A549 (cell line): ENCODE data around the gene RAX. TPM values are rescaled to one million over a fixed set of nuclear protein-coding genes. Genes with fewer than 3 reads are reported as not detected.
A peak's percentile ranks its signal among the peaks of the same experiment; 100 is the strongest.

ENCODE experiments used
- ATAC-seq, 2 experiments: fragments of 200-7000 bp in 1 of 2; fragments of >200 bp in 1 of 2; cut with Nextera tagmentation in 1 of 2; cut with Tn5 transposase in 1 of 2; 3 replicates each; pipeline versions ENCODE4 v1.8.0 to v1.9.1; 2018 to 2020; ENCODE audit warnings: mild to moderate bottlenecking in 1 of 2, moderate library complexity in 1 of 2
- CTCF ChIA-PET: fragments of 300-600 bp; sonication (Branson Sonifier 250); formaldehyde crosslinking; extraction: SDS; loops from one replicate; lab custom pipeline; 2021; ENCODE audit warnings: antibody characterized with exemption, inconsistent platforms; lab: Yijun Ruan, JAX
- POLR2A ChIA-PET: fragments of 350-600 bp; formaldehyde crosslinking; extraction: SDS; loops from one replicate; lab custom pipeline; 2021; ENCODE audit warnings: antibody characterized with exemption, inconsistent platforms; lab: Yijun Ruan, JAX
- DNase-seq, 2 experiments: peaks; one replicate each; pipeline versions ENCODE4 v3.0.0 to v3.0.0-alpha.2; 2011 to 2016; ENCODE audit warnings: low read depth in 1 of 2, low spot score in 1 of 2
- FAIRE-seq: peaks from 2 replicates; lab custom pipeline; 2011; peaks lifted over from hg19 to GRCh38; lab: Jason Lieb, UNC
- H3K27ac ChIP-seq, 2 experiments: fragments of >200 bp; sonication (Bioruptor Twin); formaldehyde crosslinking; 3 replicates each; pipeline ENCODE4 v1.5.1; 2016 to 2017
- H3K4me1 ChIP-seq: fragments of >200 bp; sonication (Bioruptor Twin); formaldehyde crosslinking; 3 replicates; pipeline ENCODE4 v1.6.1; 2016
- H3K4me2 ChIP-seq: fragments of >200 bp; sonication (Bioruptor Twin); formaldehyde crosslinking; 3 replicates; pipeline ENCODE4 v1.6.1; 2016
- H3K4me3 ChIP-seq: fragments of >200 bp; sonication (Bioruptor Twin); formaldehyde crosslinking; 3 replicates; pipeline ENCODE4 v1.5.1; 2016
- H3K9me3 ChIP-seq: fragments of >200 bp; sonication (Bioruptor Twin); formaldehyde crosslinking; 3 replicates; pipeline ENCODE4 v1.6.1; 2016
- BCL3 ChIP-seq: fragments of >200 bp; sonication (Bioruptor Twin); formaldehyde crosslinking; IDR thresholded peaks from 3 replicates; pipeline ENCODE4 v1.6.1; 2016
- CEBPB ChIP-seq, 2 experiments: fragments of >200 bp in 1 of 2; sonication (Bioruptor Twin) in 1 of 2; formaldehyde crosslinking in 1 of 2; IDR thresholded peaks; 2 replicates each; pipeline ENCODE4 v1.6.1; 2012 to 2016
- CHD2 ChIP-seq: fragments of 150-350 bp; IDR thresholded peaks from 2 replicates; pipeline ENCODE4 v1.6.1; 2014; ENCODE audit warnings: low read length; ENCODE audit not compliant: partially characterized antibody
- CTCF ChIP-seq: fragments of >200 bp; sonication (Bioruptor Twin); formaldehyde crosslinking; IDR thresholded peaks from 3 replicates; pipeline ENCODE4 v1.5.1; 2016
- ELK1 ChIP-seq: fragments of 150-350 bp; IDR thresholded peaks from 2 replicates; pipeline ENCODE4 v1.6.1; 2014; ENCODE audit warnings: low read depth, mild to moderate bottlenecking, low read length
- EP300 ChIP-seq, 2 experiments: fragments of >200 bp; sonication (Bioruptor Twin); formaldehyde crosslinking; IDR thresholded peaks; 2 replicates in 1 of 2; 3 replicates in 1 of 2; pipeline ENCODE4 v1.6.1; 2016 to 2017
- FOSL2 ChIP-seq, 2 experiments: fragments of 450-650 bp in 1 of 2; fragments of >200 bp in 1 of 2; sonication (Bioruptor Twin) in 1 of 2; formaldehyde crosslinking; IDR thresholded peaks; 2 replicates each; pipeline versions ENCODE4 v1.5.0 to v1.6.1; 2016 to 2020; ENCODE audit warnings: mild to moderate bottlenecking in 1 of 2, moderate library complexity in 1 of 2
- FOXS1 ChIP-seq: fragments of 250-450 bp; sonication (Bioruptor Pico); IDR thresholded peaks from 2 replicates; pipeline ENCODE4 v1.5.0; 2020; ENCODE audit warnings: mild to moderate bottlenecking, moderate library complexity
- HDAC2 ChIP-seq: fragments of 200-600 bp; sonication (generic); IDR thresholded peaks from 2 replicates; pipeline ENCODE4 v1.6.1; 2016
- HOXB5 ChIP-seq: fragments of 250-450 bp; sonication (Bioruptor Pico); IDR thresholded peaks from 2 replicates; pipeline ENCODE4 v1.5.0; 2020; ENCODE audit warnings: mild to moderate bottlenecking, moderate library complexity
- MAFK ChIP-seq: fragments of 450-650 bp; IDR thresholded peaks from 2 replicates; pipeline ENCODE4 v1.6.1; 2014; ENCODE audit not compliant: partially characterized antibody
- MAZ ChIP-seq: fragments of 150-350 bp; IDR thresholded peaks from 2 replicates; pipeline ENCODE4 v1.6.1; 2014; ENCODE audit warnings: antibody characterized with exemption, low read depth, low read length, borderline replicate concordance
- NR3C1 ChIP-seq: fragments of >200 bp; sonication (Bioruptor Twin); formaldehyde crosslinking; IDR thresholded peaks from 3 replicates; pipeline ENCODE4 v1.6.1; 2017
- PHF8 ChIP-seq: fragments of 200-600 bp; sonication (generic); IDR thresholded peaks from 2 replicates; pipeline ENCODE4 v1.6.1; 2016; ENCODE audit warnings: low read depth, mild to moderate bottlenecking, antibody characterized with exemption, moderate library complexity, borderline replicate concordance
- RAD21 ChIP-seq, 2 experiments: fragments of >200 bp in 1 of 2; sonication (Bioruptor Twin) in 1 of 2; formaldehyde crosslinking in 1 of 2; IDR thresholded peaks in 1 of 2; conservative IDR thresholded peaks in 1 of 2; 2 replicates in 1 of 2; 3 replicates in 1 of 2; pipeline ENCODE4 v1.6.1; 2012 to 2018; ENCODE audit warnings: inconsistent platforms in 1 of 2
- RCOR1 ChIP-seq: fragments of 150-350 bp; IDR thresholded peaks from 2 replicates; pipeline ENCODE4 v1.6.1; 2014; ENCODE audit warnings: antibody characterized with exemption, low read length, low read depth
- RNF2 ChIP-seq: fragments of 200-600 bp; sonication (generic); IDR thresholded peaks from 2 replicates; pipeline ENCODE4 v1.6.1; 2016; ENCODE audit warnings: low read depth, mild to moderate bottlenecking, antibody characterized with exemption, moderate library complexity, borderline replicate concordance
- SMC3 ChIP-seq: fragments of >200 bp; sonication (Bioruptor Twin); formaldehyde crosslinking; IDR thresholded peaks from 3 replicates; pipeline ENCODE4 v1.6.1; 2018; ENCODE audit warnings: inconsistent platforms
- SREBF2 ChIP-seq: fragments of 450-650 bp; IDR thresholded peaks from 2 replicates; pipeline ENCODE4 v1.6.1; 2014; ENCODE audit warnings: mild to moderate bottlenecking, moderate library complexity
- TP53 ChIP-seq: fragments of 250-450 bp; sonication (Bioruptor Pico); IDR thresholded peaks from 2 replicates; pipeline ENCODE4 v1.5.0; 2021; ENCODE audit warnings: mild to moderate bottlenecking, moderate library complexity
- ZNF302 ChIP-seq: fragments of 250-450 bp; sonication (Bioruptor Pico); IDR thresholded peaks from 2 replicates; pipeline ENCODE4 v1.9.0; 2021; ENCODE audit warnings: inconsistent platforms, mild to moderate bottlenecking, moderate library complexity
- WGBS: methylation state at CpG from one replicate; pipeline ENCODE4 v1.1.6; 2017; ENCODE audit errors: missing lambda C conversion rate; 5-methylcytosine and 5-hydroxymethylcytosine counted together
- polyA plus RNA-seq, 4 experiments: library from polyadenylated mRNA; depleted of rRNA in 3 of 4; stranded (reverse); fragments of >200 nt; fragmentation: RNase III in 1 of 4; extraction: RNeasy Plus Mini Kit Qiagen cat#74134 plus additional on column Dnase treatment in 1 of 4; gene quantifications; 2 replicates in 3 of 4; 3 replicates in 1 of 4; pipeline ENCODE4 v1.2.3, GENCODE V29; 2011 to 2017

The RAX gene
- polyA plus RNA-seq, 2 of the 4 experiments (the other 2 are of a cell fraction) = not detected

GRCh38 chr18:59249199-59249774 is 24.0 kb downstream of the RAX start:
- POLR2A ChIA-PET = interaction anchor here (1.0 kb wide), 1 partner anchor 153 kb away, joined by 6 read pairs; no protein-coding TSS in a partner anchor
- WGBS = 31% methylated on average over 5 of the region's 5 CpGs
- peak; percentile 68 to 69 for TF ChIP-seq RAD21 (conservative IDR thresholded peaks at IDR 0.05 in 1 of 2, IDR thresholded peaks at IDR 0.05 in 1 of 2)
- TF ChIP-seq EP300 (IDR thresholded peaks at IDR 0.05) = no peak
- peak; percentile 54 for TF ChIP-seq CTCF
- peak; percentile 63 for TF ChIP-seq MAFK
- TF ChIP-seq SMC3 = peak; percentile 52
- no peak for TF ChIP-seq ELK1
- no peak for TF ChIP-seq MAZ
- no peak for TF ChIP-seq PHF8
- no peak for TF ChIP-seq RNF2
- no peak for TF ChIP-seq BCL3
- no peak for TF ChIP-seq HOXB5 (CRISPR knock-in tag)
- no peak for TF ChIP-seq CHD2
- TF ChIP-seq, all 56 proteins: peak for 4
- FAIRE-seq (no peak), DNase-seq (peak; percentile 38 to 69), ATAC-seq (peak; percentile 70 to 92)
- no peaks in the 10 kb centered on the region for H3K4me1 ChIP-seq
- no peak overlapping the region for H3K27ac ChIP-seq
- peak overlapping the region; percentile 30; the same call in 1 of the 3 replicates for H3K4me2 ChIP-seq
- H3K9me3 ChIP-seq = no peaks in the 10 kb centered on the region
- no peak overlapping the region for H3K4me3 ChIP-seq
- CTCF ChIA-PET = interaction anchor here (0.5 to 5.3 kb wide), 38 partner anchors 11 to 480 kb away, joined by 3 to 87 read pairs (median 4); partner anchors contain the start of gene CPLX4

GRCh38 chr18:59246796-59247195 is 26.5 kb downstream of the RAX start:
- ChIA-PET CTCF (interaction anchor here (1.2 to 5.3 kb wide), 3 partner anchors 16 to 154 kb away, joined by 3 to 87 read pairs (median 40); no protein-coding TSS in a partner anchor), POLR2A (no interaction called here)
- TF ChIP-seq ZNF302 (CRISPR knock-in tag) = no peak
- TF ChIP-seq CTCF = no peak
- TF ChIP-seq FOXS1 (CRISPR knock-in tag) = no peak
- TF ChIP-seq RCOR1 = no peak
- no peak for TF ChIP-seq FOSL2 (IDR thresholded peaks at IDR 0.05)
- no peak for TF ChIP-seq FOSL2 (CRISPR knock-in tag; IDR thresholded peaks at IDR 0.05)
- no peak for TF ChIP-seq HDAC2
- no peak for TF ChIP-seq TP53
- TF ChIP-seq SREBF2 = no peak
- TF ChIP-seq MAZ = no peak
- TF ChIP-seq RAD21 (conservative IDR thresholded peaks at IDR 0.05 in 1 of 2, IDR thresholded peaks at IDR 0.05 in 1 of 2) = no peak
- TF ChIP-seq NR3C1 = no peak
- TF ChIP-seq HOXB5 (CRISPR knock-in tag) = no peak
- no peak for TF ChIP-seq CEBPB (IDR thresholded peaks at IDR 0.05)
- DNase-seq (no peak), ATAC-seq (no peak), FAIRE-seq (no peak)
- Histone ChIP-seq H3K4me2 (no peak overlapping the region), H3K4me1 (no peaks in the 10 kb centered on the region), H3K27ac (no peak overlapping the region), H3K9me3 (no peaks in the 10 kb centered on the region), H3K4me3 (no peak overlapping the region)
- WGBS = 23% methylated on average over 4 of the region's 4 CpGs
